Endothelial cell of umbilical vein (primary cell): Measurements from ENCODE around the gene SLC44A2. TPM values are rescaled to one million over a fixed set of nuclear protein-coding genes. Genes with fewer than 3 reads are reported as not detected.

Source experiments
- BruUV-seq: library from RNA; stranded (reverse); fragments of 400-500 nt; replicated peaks from 2 replicates; lab custom pipeline; 2021; lab: Mats Ljungman, UMichigan
- CTCF ChIA-PET: fragments of 300-600, 350-600 bp; sonication (Branson Sonifier 250); formaldehyde crosslinking; loops from one replicate; lab custom pipeline; 2021; ENCODE audit warnings: antibody characterized with exemption, inconsistent platforms; lab: Charles Lee
- POLR2A ChIA-PET: fragments of 300-600, 350-600 bp; sonication (Branson Sonifier 250); formaldehyde crosslinking; loops from one replicate; lab custom pipeline; 2021; ENCODE audit warnings: antibody characterized with exemption, inconsistent platforms; lab: Charles Lee
- DNase-seq: peaks from one replicate; pipeline ENCODE4 v3.0.0-alpha.2; 2011; ENCODE audit warnings: low read depth, low spot score
- FAIRE-seq: peaks from 2 replicates; lab custom pipeline; 2011; peaks lifted over from hg19 to GRCh38; lab: Jason Lieb, UNC
- H2AFZ ChIP-seq: 2 replicates; pipeline ENCODE4 v1.6.0; 2012; ENCODE audit warnings: low read depth, low read length, control low read depth, inconsistent platforms
- H3K27ac ChIP-seq: 2 replicates; pipeline ENCODE4 v1.5.1; 2011; ENCODE audit warnings: low read depth, mild to moderate bottlenecking, control low read depth, low read length, moderate library complexity; ENCODE audit not compliant: insufficient read depth
- H3K27me3 ChIP-seq, 2 experiments: 2 replicates each; pipeline versions ENCODE4 v1.6.0 to v1.6.1; 2011; ENCODE audit warnings: low read length in 2 of 2, mixed read lengths in 1 of 2; ENCODE audit not compliant: control insufficient read depth in 2 of 2, insufficient read depth in 2 of 2
- H3K36me3 ChIP-seq, 2 experiments: 2 replicates in 1 of 2; 3 replicates in 1 of 2; pipeline ENCODE4 v1.5.1; 2011; ENCODE audit warnings: low read length in 2 of 2, mild to moderate bottlenecking in 1 of 2, moderate library complexity in 1 of 2; ENCODE audit not compliant: control insufficient read depth in 2 of 2, insufficient read depth in 2 of 2; ENCODE audit errors: extremely low read depth in 1 of 2
- H3K4me1 ChIP-seq: 3 replicates; pipeline ENCODE4 v1.5.1; 2011; ENCODE audit warnings: mild to moderate bottlenecking, low read length; ENCODE audit not compliant: control insufficient read depth, insufficient read depth; ENCODE audit errors: extremely low read depth
- H3K4me2 ChIP-seq: 2 replicates; pipeline ENCODE4 v1.6.1; 2011; ENCODE audit warnings: low read length, control low read depth, mixed read lengths; ENCODE audit not compliant: insufficient read depth
- H3K4me3 ChIP-seq, 3 experiments: fragments of 200-600 bp in 1 of 3; sonication (generic), shearing (Covaris generic) in 1 of 3; replicated peaks in 1 of 3; 2 replicates each; pipeline ENCODE4 v1.5.1; 2011 to 2016; ENCODE audit warnings: control low read depth in 3 of 3, low read length in 3 of 3, mild to moderate bottlenecking in 2 of 3, inconsistent platforms in 1 of 3, low read depth in 1 of 3, moderate library complexity in 1 of 3; ENCODE audit not compliant: insufficient read depth in 1 of 3
- H3K79me2 ChIP-seq: 2 replicates; pipeline ENCODE4 v1.6.0; 2012; ENCODE audit warnings: low read length, inconsistent platforms; ENCODE audit not compliant: control insufficient read depth, insufficient read depth
- H3K9ac ChIP-seq: replicated peaks from 2 replicates; pipeline ENCODE3; 2011; ENCODE audit warnings: low read length, control low read depth; ENCODE audit not compliant: insufficient read depth; ENCODE audit errors: extremely low read depth
- H3K9me1 ChIP-seq: replicated peaks from 3 replicates; pipeline ENCODE4 v1.6.0; 2011; ENCODE audit warnings: mild to moderate bottlenecking, low read length; ENCODE audit not compliant: control insufficient read depth, insufficient read depth; ENCODE audit errors: extremely low read depth
- H3K9me3 ChIP-seq: replicated peaks from 2 replicates; pipeline ENCODE4 v1.5.1; 2012; ENCODE audit warnings: low read length, inconsistent platforms; ENCODE audit not compliant: control insufficient read depth, insufficient read depth
- H4K20me1 ChIP-seq: replicated peaks from 2 replicates; pipeline ENCODE3; 2011; ENCODE audit warnings: mild to moderate bottlenecking, low read length; ENCODE audit not compliant: control insufficient read depth, insufficient read depth; ENCODE audit errors: extremely low read depth
- CTCF ChIP-seq, 2 donors: IDR thresholded peaks; 1 replicate in 1 of 2; 2 replicates in 1 of 2; pipeline ENCODE4 v1.5.1; 2011; ENCODE audit warnings: low read length in 2 of 2, mild to moderate bottlenecking in 2 of 2, moderate library complexity in 2 of 2, control low read depth in 1 of 2, inconsistent platforms in 1 of 2, low read depth in 1 of 2; ENCODE audit not compliant: insufficient read depth in 1 of 2; ENCODE audit errors: extremely low read depth in 1 of 2
- EZH2 ChIP-seq: IDR thresholded peaks from 2 replicates; pipeline ENCODE4 v1.6.1; 2012; ENCODE audit warnings: borderline replicate concordance, low read depth, mild to moderate bottlenecking, moderate library complexity, low read length, inconsistent platforms; ENCODE audit not compliant: severe bottlenecking
- FOS ChIP-seq: IDR thresholded peaks from 2 replicates; pipeline ENCODE4 v1.6.1; 2011; ENCODE audit warnings: mild to moderate bottlenecking, low read length, moderate library complexity, borderline replicate concordance; ENCODE audit not compliant: insufficient read depth
- GATA2 ChIP-seq: IDR thresholded peaks from 2 replicates; pipeline ENCODE4 v1.7.0; 2011; ENCODE audit warnings: low read depth, mild to moderate bottlenecking, moderate library complexity, mixed read lengths, low read length; ENCODE audit not compliant: insufficient read length, insufficient read depth
- JUN ChIP-seq: IDR thresholded peaks from 2 replicates; pipeline ENCODE4 v1.6.1; 2011; ENCODE audit warnings: borderline replicate concordance, low read depth; ENCODE audit not compliant: insufficient read length, insufficient read depth
- POLR2A ChIP-seq: IDR thresholded peaks from 2 replicates; pipeline ENCODE4 v1.6.1; 2012; ENCODE audit warnings: low read depth, mild to moderate bottlenecking, control low read depth, low read length
- POLR2AphosphoS5 ChIP-seq: IDR thresholded peaks from 2 replicates; pipeline ENCODE4 v1.6.1; 2012; ENCODE audit warnings: low read depth, mild to moderate bottlenecking, control low read depth, low read length, moderate library complexity; ENCODE audit not compliant: insufficient read depth
- dilution Hi-C: fragments of 300-500 bp; cut with MboI; formaldehyde crosslinking; loops from one replicate; pipeline ENCODE4 v1.15.0; 2019; ENCODE audit warnings: low sequenced_read_pairs; ENCODE audit not compliant: extremely low pct_ligation_motif_present
- intact Hi-C: fragments of 100-400 bp; cut with micrococcal nuclease; formaldehyde crosslinking; loops from one replicate; pipeline ENCODE4 v1.10.0; 2022
- polyA plus RNA-seq, 4 experiments: library from polyadenylated mRNA; depleted of rRNA in 3 of 4; stranded (reverse) in 3 of 4; unstranded in 1 of 4; fragments of >200 nt; gene quantifications; 2 replicates each; pipeline versions ENCODE4 v1.2.1 to v1.2.3, GENCODE V29; 2011 to 2012; ENCODE audit warnings: missing spikeins in 1 of 4
- total RNA-seq: library from RNA; stranded (reverse); gene quantifications from 2 replicates; pipeline ENCODE4 v1.2.3, GENCODE V29; 2021

Gene SLC44A2
- total and polyA plus RNA-seq, 2 donors (not counting 3 experiments of a cell fraction or from before 2014, with no cell fraction given), result 97.7 to 130 TPM

DNA sequence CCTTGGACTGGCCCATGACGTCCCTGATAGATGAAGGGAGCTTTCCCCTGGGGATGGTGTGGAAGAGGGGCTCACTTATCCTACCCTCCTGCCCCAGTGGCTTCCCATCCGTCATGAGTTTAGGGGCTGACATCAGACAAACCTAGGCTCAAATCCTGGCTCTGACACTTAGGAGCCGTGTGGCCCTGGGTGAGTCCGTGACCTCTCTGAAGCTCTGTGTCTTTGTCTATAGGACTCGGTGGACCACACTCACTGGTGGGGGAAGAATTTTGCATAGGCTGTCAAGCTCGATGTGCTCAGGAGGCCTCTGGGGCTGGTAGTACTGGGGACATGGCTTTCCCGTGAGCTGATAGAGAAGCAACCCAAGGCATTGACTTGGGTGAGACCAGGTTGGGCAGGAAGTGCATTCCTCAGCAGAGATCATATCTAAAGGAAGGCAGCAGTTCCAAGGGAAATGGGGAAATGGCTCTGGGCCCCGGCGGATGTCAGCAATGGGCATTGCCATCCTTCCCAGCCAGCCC is 20.8 kb upstream of the SLC44A2 start:
- peak; percentile 98 for FAIRE-seq
- Histone ChIP-seq H3K9me3 (no peaks in the 10 kb centered on the region), H3K27ac (peak overlapping the region; percentile 74), H3K4me3 (peak overlapping the region in 2 of 3 experiments; percentile 10 to 13), H4K20me1 (no peaks in the 10 kb centered on the region), H3K79me2 (peaks cover 17% of the 10 kb centered on the region), H3K9ac (peak overlapping the region; percentile 86), H2AFZ (no peak overlapping the region), H3K36me3 (no peaks in the 10 kb centered on the region), H3K9me1 (no peaks in the 10 kb centered on the region), H3K4me2 (peak overlapping the region; percentile 72), H3K4me1 (peaks cover 25% of the 10 kb centered on the region), H3K27me3 (no peaks in the 10 kb centered on the region)
- no TSS peak for BruUV-seq
- dilution Hi-C loops, result no loop called here
- DNase-seq, result peak; percentile 53
- POLR2A ChIA-PET, result no interaction called here
- intact Hi-C loops, result loop anchor here (2.0 kb wide), 2 partner anchors 24 to 40 kb away; no protein-coding TSS in a partner anchor
- TF ChIP-seq EZH2 (no peak), POLR2AphosphoS5 (peak; percentile 51), GATA2 (peak; percentile 97), FOS (no peak), JUN (no peak)
- CTCF ChIA-PET, result interaction anchor here (0.6 to 2.1 kb wide), 7 partner anchors 21 to 166 kb away, joined by 3 to 17 read pairs (median 4); partner anchors contain the start of gene SLC44A2

- intact Hi-C loops, result no loop called here
- CTCF ChIA-PET, result interaction anchor here (0.8 to 2.1 kb wide), 5 partner anchors 11 to 88 kb away, joined by 3 to 17 read pairs (median 7); partner anchors contain the start of gene SLC44A2
Observed at GRCh38 chr19:10611907-10612306, 13.4 kb upstream of the SLC44A2 start.

More at GRCh38 chr19:10611907-10612306, 13.4 kb upstream of the SLC44A2 start:
- Histone ChIP-seq H3K27ac (no peak overlapping the region), H3K4me2 (no peak overlapping the region), H3K79me2 (no peaks in the 10 kb centered on the region), H3K9me1 (no peaks in the 10 kb centered on the region), H2AFZ (no peak overlapping the region), H3K4me1 (no peaks in the 10 kb centered on the region), H3K27me3 (no peaks in the 10 kb centered on the region), H3K9me3 (no peaks in the 10 kb centered on the region), H3K4me3 (no peak overlapping the region), H3K36me3 (no peaks in the 10 kb centered on the region), H3K9ac (no peak overlapping the region), H4K20me1 (no peaks in the 10 kb centered on the region)
- no TSS peak for BruUV-seq
- dilution Hi-C loops, result no loop called here
- no peak for DNase-seq
- TF ChIP-seq EZH2 (no peak), JUN (no peak), POLR2A (no peak), GATA2 (no peak), CTCF (IDR thresholded peaks at IDR 0.05; ENCODE audit: extremely low read depth in 1 of 2, insufficient read depth in 1 of 2, low read depth in 1 of 2, low read length in 2 of 2) (no peak), FOS (no peak)
- POLR2A ChIA-PET, result no interaction called here
- FAIRE-seq, result no peak
